Stomach (tissue), 9 donors: ENCODE results near the gene AKNA. TPM values are rescaled to one million over a fixed set of nuclear protein-coding genes. Genes with fewer than 3 reads are reported as not detected.

Experiments
- DNase-seq, 2 donors: peaks; one replicate each; pipeline versions ENCODE4 v3.0.0 to v3.0.0-alpha.2; 2013 to 2019
- H3K27ac ChIP-seq, 5 donors: fragments of 200-600 bp in 4 of 5; sonication (generic) in 4 of 5; one replicate each; pipeline ENCODE4 v1.5.1; 2013 to 2019; ENCODE audit warnings: mild to moderate bottlenecking in 1 of 5, moderate library complexity in 1 of 5
- H3K27me3 ChIP-seq, 3 donors: fragments of 200-600 bp; sonication (generic); one replicate each; pipeline ENCODE4 v1.5.1; 2017 to 2019; ENCODE audit warnings: mixed run types in 1 of 3
- H3K36me3 ChIP-seq, 4 donors: fragments of 200-600 bp; sonication (generic); 1 replicate in 3 of 4; 2 replicates in 1 of 4; pipeline ENCODE4 v1.5.1; 2016 to 2019
- H3K4me1 ChIP-seq, 4 donors: fragments of 200-600 bp; sonication (generic); one replicate each; pipeline ENCODE4 v1.5.1; 2016 to 2019
- H3K4me3 ChIP-seq, 4 donors: fragments of 200-600 bp; sonication (generic) in 3 of 4; one replicate each; pipeline ENCODE4 v1.5.1; 2016 to 2019; ENCODE audit warnings: mild to moderate bottlenecking in 1 of 4
- H3K9me3 ChIP-seq, 4 donors: fragments of 200-600 bp; sonication (generic); one replicate each; pipeline ENCODE4 v1.5.1; 2016 to 2019
- CTCF ChIP-seq, 7 experiments: fragments of 450-650 bp in 4 of 7; fragments of 200-600 bp in 3 of 7; sonication (generic) in 3 of 7; IDR thresholded peaks; one replicate each; pipeline ENCODE4 v1.5.1; 2016 to 2019; ENCODE audit warnings: antibody characterized with exemption in 7 of 7, control low read depth in 2 of 7, mild to moderate bottlenecking in 1 of 7
- EP300 ChIP-seq: sonication (generic); formaldehyde crosslinking; IDR thresholded peaks from one replicate; pipeline ENCODE4 v1.6.1; 2017; ENCODE audit warnings: antibody characterized with exemption
- POLR2A ChIP-seq, 4 donors: fragments of 450-650 bp; IDR thresholded peaks; one replicate each; pipeline ENCODE4 v1.6.1; 2016; ENCODE audit warnings: antibody characterized with exemption in 4 of 4, control low read depth in 2 of 4, mild to moderate bottlenecking in 1 of 4, moderate library complexity in 1 of 4
- POLR2AphosphoS5 ChIP-seq, 3 donors: sonication (generic); formaldehyde crosslinking; IDR thresholded peaks; one replicate each; pipeline ENCODE4 v1.6.1; 2016; ENCODE audit warnings: antibody characterized with exemption in 3 of 3
- WGBS, 5 donors: extraction: QIAGEN DNeasy Blood & Tissue Kit in 3 of 5; methylation state at CpG; one replicate each; pipeline versions ENCODE4 v1.1.5 to v1.1.7; 2013 to 2018; 5-methylcytosine and 5-hydroxymethylcytosine counted together
- intact Hi-C: fragments of 100-400 bp; cut with DNase I; formaldehyde crosslinking; loops from one replicate; pipeline ENCODE4 v1.15.1; 2023; ENCODE audit warnings: low total_unique reads
- polyA plus RNA-seq, 3 donors: library from polyadenylated mRNA; stranded (reverse); fragments of 200-250 nt; gene quantifications; one replicate each; pipeline ENCODE4 v1.2.3, GENCODE V29; 2013
- total RNA-seq, 5 donors: library from RNA; depleted of rRNA; stranded (reverse); fragments of >200 nt; gene quantifications; one replicate each; pipeline versions ENCODE4 v1.1.0 to v1.2.3, GENCODE V29; 2014 to 2016
- donor health status: healthy with polysubstance abuse.
- donor health status: Bipolar disorder and iron deficiency.
- donor health status: healthy.

AKNA gene
- total and polyA plus RNA-seq, 8 donors, result 12.2 to 85.8 (median 16.6) TPM

- no peaks in the 10 kb centered on the region for H3K36me3 ChIP-seq
- H3K4me3 ChIP-seq, result peak overlapping the region in 1 of 4 donors; percentile 27
- peak overlapping the region; percentile 37 to 93 (median 84) for H3K27ac ChIP-seq
- TF ChIP-seq CTCF (IDR thresholded peaks at IDR 0.05) (no peak), EP300 (no peak), POLR2A (IDR thresholded peaks at IDR 0.05) (no peak), POLR2AphosphoS5 (IDR thresholded peaks at IDR 0.05) (no peak)
- H3K9me3 ChIP-seq, result no peaks in the 10 kb centered on the region
- WGBS, 5 donors, result 24 to 40% (median 36%) methylated on average over 7 of the region's 7 CpGs
- H3K4me1 ChIP-seq, result peaks cover 29 to 86% (median 75%) of the 10 kb centered on the region in 4 donors
- intact Hi-C loops, result no loop called here
- H3K27me3 ChIP-seq, result no peaks in the 10 kb centered on the region
- peak in 1 of 2 donors; percentile 73 for DNase-seq
These were observed 6.9 kb upstream of the AKNA start for GRCh38 chr9:114394523-114395333.

GRCh38 chr9:114392749-114393112, 4.9 kb upstream of the AKNA start:
- intact Hi-C loops, result no loop called here
- DNase-seq, result peak; percentile 64 to 88
- H3K27me3 ChIP-seq, result no peaks in the 10 kb centered on the region
- H3K27ac ChIP-seq, result peak overlapping the region; percentile 74 to 93 (median 84)
- no peaks in the 10 kb centered on the region for H3K9me3 ChIP-seq
- no peaks in the 10 kb centered on the region for H3K36me3 ChIP-seq
- peak overlapping the region in 1 of 4 donors; percentile 11 for H3K4me3 ChIP-seq
- peaks cover 47 to 99% (median 89%) of the 10 kb centered on the region in 4 donors for H3K4me1 ChIP-seq
- no peak for TF ChIP-seq EP300
- peak in 1 of 3 donors; percentile 24 for TF ChIP-seq POLR2AphosphoS5 (IDR thresholded peaks at IDR 0.05)
- WGBS, 5 donors, result 12 to 31% (median 24%) methylated on average over 3 of the region's 3 CpGs

GRCh38 chr9:114390952-114391351, 3.2 kb upstream of the AKNA start:
- Histone ChIP-seq H3K4me3 (no peak overlapping the region), H3K4me1 (peaks cover 63 to 99% (median 89%) of the 10 kb centered on the region in 4 donors), H3K27ac (peak overlapping the region in 3 of 5 donors; percentile 37 to 91 (median 88)), H3K9me3 (no peaks in the 10 kb centered on the region), H3K27me3 (no peaks in the 10 kb centered on the region), H3K36me3 (no peaks in the 10 kb centered on the region)
- no peak for DNase-seq
- TF ChIP-seq EP300 (no peak), POLR2A (IDR thresholded peaks at IDR 0.05) (no peak), CTCF (IDR thresholded peaks at IDR 0.05) (no peak), POLR2AphosphoS5 (IDR thresholded peaks at IDR 0.05) (no peak)
- intact Hi-C loops, result no loop called here
- WGBS, 5 donors, result 79 to 88% (median 84%) methylated on average over 2 of the region's 2 CpGs

- 79 to 84% (median 80%) methylated on average over 7 of the region's 7 CpGs for WGBS, 5 donors
- H3K36me3 ChIP-seq, result no peaks in the 10 kb centered on the region
- H3K4me1 ChIP-seq, result peaks cover 65 to 99% (median 89%) of the 10 kb centered on the region in 4 donors
- intact Hi-C loops, result no loop called here
- H3K4me3 ChIP-seq, result no peak overlapping the region
- no peak for TF ChIP-seq CTCF (IDR thresholded peaks at IDR 0.05)
- no peak for TF ChIP-seq POLR2AphosphoS5 (IDR thresholded peaks at IDR 0.05)
- no peak for TF ChIP-seq POLR2A (IDR thresholded peaks at IDR 0.05)
- peak in 1 of 2 donors; percentile 43 for DNase-seq
- H3K27ac ChIP-seq, result peak overlapping the region in 4 of 5 donors; percentile 85 to 93 (median 90)
- H3K27me3 ChIP-seq, result no peaks in the 10 kb centered on the region
- H3K9me3 ChIP-seq, result no peaks in the 10 kb centered on the region
These were observed 2.0 kb upstream of the AKNA start for GRCh38 chr9:114389612-114390368.
